SK-N-SH treated with all-trans-retinoic acid at 6 μM for 48 hours (cell line): Measurements from ENCODE around the gene S100A4.

Experiments used
- ATAC-seq: fragments of 200-7000 bp; cut with Tn5 transposase; 3 replicates; pipeline ENCODE4 v1.9.1; 2020; ENCODE audit warnings: mild to moderate bottlenecking, moderate library complexity
- BACH2 ChIP-seq: fragments of 250-450 bp; sonication (Bioruptor Pico); IDR thresholded peaks from 2 replicates; pipeline ENCODE4 v1.9.0; 2021; ENCODE audit warnings: mild to moderate bottlenecking, borderline replicate concordance
- CREB5 ChIP-seq: fragments of 250-450 bp; sonication (Bioruptor Pico); IDR thresholded peaks from 2 replicates; pipeline ENCODE4 v1.5.1; 2020; ENCODE audit warnings: low read depth, mild to moderate bottlenecking, moderate library complexity
- CSRNP3 ChIP-seq: fragments of 250-450 bp; sonication (Bioruptor Pico); IDR thresholded peaks from 2 replicates; pipeline ENCODE4 v1.5.1; 2021; ENCODE audit warnings: mild to moderate bottlenecking, moderate library complexity
- ESRRG ChIP-seq: fragments of 250-450 bp; sonication (Bioruptor Pico); IDR thresholded peaks from 2 replicates; pipeline ENCODE4 v1.6.1; 2021; ENCODE audit warnings: mild to moderate bottlenecking
- GLIS3 ChIP-seq: fragments of 250-450 bp; sonication (Bioruptor Pico); IDR thresholded peaks from 2 replicates; pipeline ENCODE4 v1.5.0; 2020; ENCODE audit warnings: mild to moderate bottlenecking, moderate library complexity
- ISL1 ChIP-seq: fragments of 250-450 bp; sonication (Bioruptor Pico); IDR thresholded peaks from 2 replicates; pipeline ENCODE4 v2.1.2; 2022; ENCODE audit warnings: mild to moderate bottlenecking, moderate library complexity
- PATZ1 ChIP-seq: fragments of 250-450 bp; sonication (Bioruptor Pico); IDR thresholded peaks from 2 replicates; pipeline ENCODE4 v1.8.0; 2020; ENCODE audit warnings: mild to moderate bottlenecking, moderate library complexity, borderline replicate concordance
- PPARA ChIP-seq: fragments of 250-450 bp; sonication (Bioruptor Pico); IDR thresholded peaks from 2 replicates; pipeline ENCODE4 v1.5.0; 2020; ENCODE audit warnings: mild to moderate bottlenecking, borderline replicate concordance
- RARB ChIP-seq: fragments of 250-450 bp; sonication (Bioruptor Pico); IDR thresholded peaks from 2 replicates; pipeline ENCODE4 v1.8.0; 2021; ENCODE audit warnings: mild to moderate bottlenecking, moderate library complexity
- SNAI2 ChIP-seq: fragments of 250-450 bp; sonication (Bioruptor Pico); IDR thresholded peaks from 2 replicates; pipeline ENCODE4 v1.5.0; 2020; ENCODE audit warnings: mild to moderate bottlenecking, moderate library complexity
- TCF4 ChIP-seq: fragments of 250-450 bp; sonication (Bioruptor Pico); IDR thresholded peaks from 2 replicates; pipeline ENCODE4 v1.8.0; 2021; ENCODE audit warnings: mild to moderate bottlenecking, moderate library complexity, borderline replicate concordance
- TOX ChIP-seq: fragments of 250-450 bp; sonication (Bioruptor Pico); IDR thresholded peaks from 2 replicates; pipeline ENCODE4 v1.8.0; 2021; ENCODE audit warnings: mild to moderate bottlenecking, moderate library complexity, borderline replicate concordance
- TSHZ2 ChIP-seq: fragments of 250-450 bp; sonication (Bioruptor Pico); IDR thresholded peaks from 2 replicates; pipeline ENCODE4 v1.5.0; 2020; ENCODE audit warnings: mild to moderate bottlenecking, moderate library complexity
- ZC3H10 ChIP-seq: fragments of 250-450 bp; sonication (Bioruptor Pico); IDR thresholded peaks from 2 replicates; pipeline ENCODE4 v1.5.1; 2021; ENCODE audit warnings: mild to moderate bottlenecking, moderate library complexity
- ZFP3 ChIP-seq: fragments of 250-450 bp; sonication (Bioruptor Pico); IDR thresholded peaks from 2 replicates; pipeline ENCODE4 v1.5.0; 2020; ENCODE audit warnings: mild to moderate bottlenecking, moderate library complexity
- ZFP30 ChIP-seq: fragments of 450-650 bp; formaldehyde crosslinking; IDR thresholded peaks from 2 replicates; pipeline ENCODE4 v1.5.0; 2022; ENCODE audit warnings: mild to moderate bottlenecking, moderate library complexity
- ZNF565 ChIP-seq: fragments of 450-650 bp; formaldehyde crosslinking; conservative IDR thresholded peaks from 2 replicates; pipeline ENCODE4 v1.5.0; 2020; ENCODE audit warnings: low read depth, mild to moderate bottlenecking, moderate library complexity
- ZNF70 ChIP-seq: fragments of 450-650 bp; formaldehyde crosslinking; IDR thresholded peaks from 2 replicates; pipeline ENCODE4 v1.5.0; 2020; ENCODE audit warnings: mild to moderate bottlenecking, moderate library complexity
- ZNF8 ChIP-seq: fragments of 450-650 bp; formaldehyde crosslinking; IDR thresholded peaks from 2 replicates; pipeline ENCODE4 v1.5.0; 2020; ENCODE audit warnings: mild to moderate bottlenecking, moderate library complexity

Gene S100A4

GRCh38 chr1:153532181-153532580 lies 13.4 kb downstream of the S100A4 start:
- no peak for ATAC-seq
- TF ChIP-seq ISL1 (CRISPR knock-in tag) (no peak), CSRNP3 (CRISPR knock-in tag) (no peak), GLIS3 (CRISPR knock-in tag) (no peak), PATZ1 (no peak), TSHZ2 (CRISPR knock-in tag) (no peak), ZFP3 (CRISPR knock-in tag) (no peak), RARB (CRISPR knock-in tag) (no peak), ZNF70 (CRISPR knock-in tag) (no peak), ZNF8 (CRISPR knock-in tag) (no peak), ZFP30 (CRISPR knock-in tag) (no peak), TOX (CRISPR knock-in tag) (no peak), PPARA (CRISPR knock-in tag) (no peak)
- TF ChIP-seq, all 23 proteins: peak for 0

GRCh38 chr1:153531638-153532037 lies 14.0 kb downstream of the S100A4 start:
- TF ChIP-seq ZNF70 (CRISPR knock-in tag): no peak
- no peak for TF ChIP-seq PPARA (CRISPR knock-in tag)
- no peak for TF ChIP-seq ISL1 (CRISPR knock-in tag)
- no peak for TF ChIP-seq TOX (CRISPR knock-in tag)
- no peak for TF ChIP-seq RARB (CRISPR knock-in tag)
- TF ChIP-seq ESRRG (CRISPR knock-in tag): no peak
- no peak for TF ChIP-seq BACH2 (CRISPR knock-in tag)
- no peak for TF ChIP-seq TCF4 (CRISPR knock-in tag)
- TF ChIP-seq ZC3H10 (CRISPR knock-in tag): no peak
- no peak for TF ChIP-seq TSHZ2 (CRISPR knock-in tag)
- no peak for TF ChIP-seq CREB5
- no peak for ATAC-seq

- no peak for ATAC-seq
- TF ChIP-seq ZFP30 (CRISPR knock-in tag): no peak
- no peak for TF ChIP-seq CREB5
- TF ChIP-seq TCF4 (CRISPR knock-in tag): no peak
- no peak for TF ChIP-seq BACH2 (CRISPR knock-in tag)
- TF ChIP-seq ZNF565 (CRISPR knock-in tag): no peak
- TF ChIP-seq SNAI2 (CRISPR knock-in tag): no peak
- TF ChIP-seq ISL1 (CRISPR knock-in tag): no peak
- TF ChIP-seq ZC3H10 (CRISPR knock-in tag): no peak
- no peak for TF ChIP-seq PPARA (CRISPR knock-in tag)
- TF ChIP-seq TOX (CRISPR knock-in tag): no peak
- no peak for TF ChIP-seq ESRRG (CRISPR knock-in tag)
- TF ChIP-seq TSHZ2 (CRISPR knock-in tag): no peak
- TF ChIP-seq ZNF8 (CRISPR knock-in tag): no peak
- TF ChIP-seq RARB (CRISPR knock-in tag): no peak
- no peak for TF ChIP-seq CSRNP3 (CRISPR knock-in tag)
These were observed 17.9 kb downstream of the S100A4 start for GRCh38 chr1:153527683-153528040.
